Measurements from ENCODE around the gene PIGZ. TPM values are rescaled to one million over a fixed set of nuclear protein-coding genes. Genes with fewer than 3 reads are reported as not detected.

PIGZ gene
- total RNA-seq, 1 donor from 2014 or later = 0.63 TPM

- DNase-seq (ENCODE audit: low read depth) = no peak
- no peak for TF ChIP-seq CTCF (conservative IDR thresholded peaks at IDR 0.05; ENCODE audit: low read depth, low read length)
- H3K4me3 ChIP-seq (ENCODE audit: low read depth, low read length) = no peak overlapping the region
Observed at GRCh38 chr3:197000211-197000610, 31.6 kb upstream of the PIGZ start.

DNA sequence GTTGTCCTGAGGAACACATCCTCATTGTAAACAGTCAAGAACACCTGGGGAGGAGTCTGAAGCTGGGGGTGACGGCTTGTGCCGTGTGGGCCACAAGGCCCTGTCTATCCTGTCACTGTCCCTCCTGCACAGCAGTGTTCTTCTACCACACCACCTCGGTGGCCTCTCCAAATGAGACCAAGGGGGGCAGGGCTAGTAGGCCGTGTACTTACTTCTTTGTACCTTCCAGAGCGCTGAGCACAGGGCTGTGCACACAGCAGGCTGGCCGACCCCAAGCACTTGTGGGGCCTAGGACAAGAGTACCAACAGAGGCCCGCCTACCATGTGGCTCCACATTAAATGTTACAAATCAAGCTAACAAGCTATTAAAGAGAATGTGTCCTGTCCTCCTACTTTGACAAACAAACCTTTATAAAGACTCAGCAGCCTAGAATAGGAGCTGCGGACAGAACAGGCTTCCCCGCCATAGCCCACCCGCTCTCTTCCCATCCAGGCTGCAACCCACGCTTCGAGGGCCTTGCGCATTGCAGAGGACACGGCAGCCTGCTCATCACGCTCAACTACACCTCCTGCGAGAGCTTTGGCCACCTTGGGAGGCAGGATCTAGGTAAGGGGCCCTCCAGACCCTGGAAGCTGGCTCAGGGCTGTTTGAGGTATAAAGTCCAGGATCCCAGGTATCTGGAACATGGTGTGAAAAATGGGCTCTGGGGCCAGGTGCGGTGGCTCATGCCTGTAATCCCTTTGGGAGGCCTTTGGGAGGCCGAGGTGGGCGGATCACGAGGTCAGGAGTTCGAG, 30.5 kb upstream of the PIGZ start:
- TF ChIP-seq CTCF (conservative IDR thresholded peaks at IDR 0.05; ENCODE audit: low read depth, low read length) = no peak
- DNase-seq (ENCODE audit: low read depth) = no peak
- no peak overlapping the region for H3K4me3 ChIP-seq (ENCODE audit: low read depth, low read length)

DNA sequence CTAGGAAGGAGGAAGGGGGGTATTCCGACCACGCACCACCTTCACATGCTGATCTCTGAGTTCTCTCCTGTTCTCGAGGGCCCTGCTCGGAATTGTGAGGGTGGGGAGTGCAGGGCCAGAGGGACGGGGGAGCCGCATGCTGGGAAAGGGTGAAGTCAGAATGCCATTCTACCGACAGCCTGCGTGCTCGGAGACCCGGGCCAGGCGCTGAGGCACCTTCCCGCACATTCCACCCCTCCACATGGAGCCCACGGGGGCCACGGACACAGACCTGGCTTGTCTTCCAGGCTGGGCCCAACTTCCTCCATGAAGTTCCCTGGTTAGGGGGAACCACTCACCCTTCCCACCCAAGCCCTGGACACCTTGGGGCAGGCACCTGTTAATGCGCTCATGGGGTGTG, 28.7 kb upstream of the PIGZ start:
- TF ChIP-seq CTCF (conservative IDR thresholded peaks at IDR 0.05; ENCODE audit: low read depth, low read length) = no peak
- no peak for DNase-seq (ENCODE audit: low read depth)
- H3K4me3 ChIP-seq (ENCODE audit: low read depth, low read length) = no peak overlapping the region

- DNase-seq (ENCODE audit: low read depth) = no peak
- no peak overlapping the region for H3K4me3 ChIP-seq (ENCODE audit: low read depth, low read length)
- no peak for TF ChIP-seq CTCF (conservative IDR thresholded peaks at IDR 0.05; ENCODE audit: low read depth, low read length)
Observed at GRCh38 chr3:196996454-196997265, 28.0 kb upstream of the PIGZ start.

- TF ChIP-seq CTCF (conservative IDR thresholded peaks at IDR 0.05; ENCODE audit: low read depth, low read length) = no peak
- no peak overlapping the region for H3K4me3 ChIP-seq (ENCODE audit: low read depth, low read length)
- DNase-seq (ENCODE audit: low read depth) = no peak
Observed at GRCh38 chr3:196995646-196996355, 27.2 kb upstream of the PIGZ start.

DNA sequence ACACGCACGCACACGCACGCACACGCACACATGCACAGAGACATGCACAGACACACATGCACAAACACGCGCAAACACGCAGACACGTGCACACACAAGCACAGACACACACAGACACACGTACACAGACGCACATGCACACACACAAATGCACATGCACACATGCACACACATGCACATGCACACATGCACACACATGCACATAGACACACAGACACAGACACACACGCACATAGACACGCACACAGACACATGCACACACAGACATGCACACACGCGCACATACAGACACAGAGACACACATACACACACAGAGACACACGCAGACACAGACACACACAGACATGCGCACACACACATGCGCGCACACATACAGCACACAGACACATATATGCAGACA, 26.4 kb upstream of the PIGZ start:
- DNase-seq (ENCODE audit: low read depth) = no peak

More for the DNA sequence above, 26.4 kb upstream of the PIGZ start:
- no peak overlapping the region for H3K4me3 ChIP-seq (ENCODE audit: low read depth, low read length)
- no peak for TF ChIP-seq CTCF (conservative IDR thresholded peaks at IDR 0.05; ENCODE audit: low read depth, low read length)

Data from epithelial cell of proximal tubule (primary cell).